ENCODE measurements around the gene NAP1L1. TPM values are rescaled to one million over a fixed set of nuclear protein-coding genes. Genes with fewer than 3 reads are reported as not detected.
A peak's percentile ranks its signal among the peaks of the same experiment; 100 is the strongest.
"Not testable (repeated sequence)": the region's sequence is repeated elsewhere in the genome, so short reads cannot be mapped to it uniquely, and the experiment has no call there.

NAP1L1 gene
- total RNA-seq, 1 donor from 2014 or later, result 250 TPM

DNA sequence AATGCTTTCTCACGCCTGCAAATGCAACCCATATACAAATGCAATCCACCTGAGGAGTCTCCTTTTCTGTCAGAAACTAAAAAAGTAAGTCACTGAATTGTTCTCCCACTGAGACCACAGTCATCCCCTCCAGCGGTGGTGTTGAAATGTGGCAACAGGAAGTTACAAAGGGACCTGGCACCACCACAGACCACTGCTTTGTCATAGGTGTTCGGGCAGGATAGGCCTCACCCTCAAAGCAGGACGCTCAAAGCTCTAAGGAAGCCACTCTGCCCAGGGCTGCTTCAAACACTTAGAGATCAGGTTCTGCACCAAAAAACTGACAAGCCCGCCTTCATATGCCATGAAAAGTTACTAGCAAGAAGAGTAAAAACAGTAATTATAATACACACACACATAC, 64.2 kb downstream of the NAP1L1 start:
- DNase-seq, result no peak

DNA sequence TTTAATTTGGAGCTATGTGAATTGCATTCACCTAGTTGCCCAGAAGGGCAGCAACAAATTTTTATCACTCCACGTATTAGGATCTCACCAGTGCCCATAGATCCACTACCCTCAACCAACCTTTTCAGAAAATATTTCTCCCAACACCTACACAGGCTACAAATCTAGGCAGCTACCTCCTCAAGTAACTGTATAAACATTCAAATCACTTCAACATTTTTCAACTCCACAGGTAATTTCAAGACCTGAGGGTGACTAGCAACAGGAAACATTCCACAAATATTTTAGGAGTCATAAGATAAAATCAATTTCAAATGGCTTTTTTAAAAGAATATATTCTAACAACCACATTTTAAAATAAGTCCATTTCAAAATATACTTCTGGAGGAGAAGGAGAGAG, 65.8 kb downstream of the NAP1L1 start:
- DNase-seq, result no peak

GRCh38 chr12:76018111-76018510, 66.4 kb downstream of the NAP1L1 start:
- no peak for DNase-seq

GRCh38 chr12:76014007-76014406, 70.5 kb downstream of the NAP1L1 start:
- no peak for DNase-seq

DNA sequence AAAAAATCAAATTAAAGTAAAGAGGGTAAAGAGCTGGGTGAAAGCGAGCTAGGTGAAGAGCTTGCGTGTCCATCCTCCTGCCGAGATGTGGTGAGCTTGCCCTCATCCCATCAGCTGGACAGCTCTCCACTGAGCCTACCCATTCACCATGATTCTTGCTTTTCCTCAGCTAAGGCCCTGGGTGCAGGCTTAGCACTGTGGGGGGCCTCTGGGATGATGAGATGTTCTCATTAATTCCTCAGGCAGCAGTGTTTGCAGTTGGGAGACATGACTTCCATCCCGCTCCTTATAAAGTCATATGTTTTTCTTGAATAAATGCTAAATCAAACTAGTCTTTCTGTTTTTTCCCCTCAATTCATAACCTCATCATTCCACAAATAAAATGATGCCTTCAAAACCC, 70.9 kb downstream of the NAP1L1 start:
- no peak for DNase-seq

DNA sequence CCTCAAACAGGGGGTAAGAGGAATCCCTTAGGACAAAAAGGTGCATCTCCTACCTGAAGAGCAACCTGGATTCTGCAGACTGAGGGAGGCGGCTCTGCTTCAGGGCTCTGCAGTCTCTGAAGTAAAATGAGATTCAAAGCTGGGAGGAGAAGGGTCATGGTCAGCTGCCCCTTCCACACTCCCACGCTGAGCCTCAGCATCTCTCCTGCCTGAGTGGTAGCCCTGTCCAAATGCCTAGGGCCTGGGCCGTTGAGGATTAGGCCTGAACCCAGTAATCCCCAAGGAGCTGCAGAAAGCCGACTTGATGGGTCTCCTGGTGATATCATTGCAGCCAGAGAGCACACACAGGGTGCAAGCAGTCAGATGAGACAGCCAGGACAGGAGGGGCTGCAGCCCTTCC, 71.8 kb downstream of the NAP1L1 start:
- DNase-seq, result no peak

GRCh38 chr12:76010732-76011458, 73.6 kb downstream of the NAP1L1 start:
- no peak for DNase-seq

DNA sequence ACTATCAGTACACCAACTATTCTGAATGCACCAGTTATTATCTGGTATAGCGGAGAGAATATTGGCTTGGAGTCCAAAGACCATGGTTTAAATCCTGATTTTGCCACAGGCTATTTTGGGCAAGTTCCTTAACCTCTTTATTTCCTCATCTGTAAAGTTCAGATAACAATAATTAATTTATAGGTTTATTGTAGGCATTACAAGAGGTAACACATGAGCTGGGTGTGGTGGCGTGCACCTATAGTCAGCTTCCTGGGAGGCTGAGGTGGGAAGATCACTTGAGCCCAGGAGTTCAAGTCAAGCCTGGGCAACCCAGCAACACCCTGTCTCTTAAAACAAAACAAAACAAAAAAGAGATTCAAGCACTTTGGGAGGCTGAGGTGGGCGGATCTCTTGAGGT, 76.1 kb downstream of the NAP1L1 start:
- no peak for DNase-seq

- DNase-seq, result no peak
These were observed 76.8 kb downstream of the NAP1L1 start for GRCh38 chr12:76007640-76008039.

- DNase-seq, result peak; percentile 81
These were observed 78.2 kb downstream of the NAP1L1 start for GRCh38 chr12:76006028-76006925.

DNA sequence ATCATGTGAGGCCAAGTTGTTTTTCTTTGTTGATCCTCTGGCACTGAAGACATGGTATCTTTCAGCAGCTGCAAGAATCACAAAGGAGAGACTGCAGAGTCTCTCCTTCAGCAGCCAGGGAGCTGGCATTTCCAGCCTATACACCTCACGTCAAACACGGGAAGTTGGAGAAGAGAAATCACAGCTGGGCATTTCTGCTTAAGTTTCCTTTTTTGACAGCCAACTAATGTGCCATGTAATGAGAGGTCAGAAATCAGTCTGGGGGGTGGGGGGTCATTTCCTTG, 81.2 kb downstream of the NAP1L1 start:
- DNase-seq, result no peak

DNA sequence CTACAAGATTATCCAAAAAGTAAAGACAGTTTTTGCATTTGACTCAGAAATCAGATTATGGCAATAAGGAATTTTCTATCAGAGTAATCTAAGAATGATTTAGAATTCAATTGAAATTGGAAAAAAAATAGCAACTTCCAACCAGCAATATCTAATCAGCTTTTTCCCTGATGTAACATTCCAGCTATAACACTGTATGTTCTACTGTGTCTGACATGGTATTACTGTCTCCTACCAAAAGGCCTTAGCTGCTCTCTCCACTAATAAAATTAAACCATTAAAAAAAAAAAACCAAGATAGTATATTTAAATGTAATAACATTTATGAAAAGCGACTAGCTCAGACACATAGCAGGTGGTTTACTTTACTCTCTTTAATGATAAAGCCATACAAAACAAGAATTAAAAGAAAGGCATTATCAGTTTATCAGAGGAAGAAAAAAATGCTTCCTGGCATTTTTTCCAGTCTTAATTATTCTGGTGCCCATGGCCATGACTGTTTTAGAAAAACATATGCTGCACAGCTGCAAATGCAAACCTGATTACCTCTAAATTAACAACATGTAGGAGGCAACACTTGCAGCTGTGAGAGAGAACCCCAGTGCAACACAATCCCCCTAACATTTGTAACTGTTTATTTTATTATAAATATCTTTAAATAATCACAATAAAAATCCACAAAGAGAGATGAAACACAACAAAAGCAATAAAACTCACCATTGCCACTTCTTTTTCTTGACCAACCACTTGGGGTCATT, 81.7 kb downstream of the NAP1L1 start:
- peak; percentile 65 for DNase-seq

DNA sequence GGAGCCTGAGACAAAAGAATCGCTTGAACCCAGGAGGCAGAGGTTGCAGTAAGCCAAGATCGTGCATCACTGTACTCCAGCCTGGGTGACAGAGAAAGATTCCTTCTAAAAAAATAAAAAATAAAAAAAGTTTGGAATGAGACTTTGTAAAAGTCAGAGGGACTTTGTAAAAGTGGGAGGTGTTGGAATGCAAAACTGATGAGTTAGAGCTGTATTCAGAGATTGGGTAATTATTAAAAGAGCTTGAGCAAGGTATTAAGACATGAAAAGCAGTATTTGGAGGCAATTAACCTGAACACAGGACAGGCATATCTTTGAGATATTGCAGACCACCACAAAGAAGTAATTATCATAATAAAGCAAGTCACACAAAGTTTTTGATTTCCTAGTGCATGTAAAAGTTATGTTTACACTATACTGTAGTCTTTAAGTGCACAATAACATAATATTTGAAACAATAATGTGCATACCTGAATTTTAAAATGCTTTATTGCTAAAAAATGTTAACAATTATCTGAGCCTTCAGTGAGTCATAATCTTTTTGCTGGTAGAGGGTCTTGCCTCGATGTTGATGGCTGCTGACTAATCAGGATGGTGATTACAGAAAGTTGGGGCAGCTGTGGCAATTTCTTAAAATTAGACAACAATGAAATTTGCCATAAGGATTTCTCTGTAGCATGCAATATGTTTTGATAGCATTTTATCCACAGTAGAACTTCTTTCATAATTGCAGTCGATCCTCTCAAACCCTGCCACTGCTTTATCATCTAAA, 86.0 kb downstream of the NAP1L1 start:
- DNase-seq, result no peak

DNA sequence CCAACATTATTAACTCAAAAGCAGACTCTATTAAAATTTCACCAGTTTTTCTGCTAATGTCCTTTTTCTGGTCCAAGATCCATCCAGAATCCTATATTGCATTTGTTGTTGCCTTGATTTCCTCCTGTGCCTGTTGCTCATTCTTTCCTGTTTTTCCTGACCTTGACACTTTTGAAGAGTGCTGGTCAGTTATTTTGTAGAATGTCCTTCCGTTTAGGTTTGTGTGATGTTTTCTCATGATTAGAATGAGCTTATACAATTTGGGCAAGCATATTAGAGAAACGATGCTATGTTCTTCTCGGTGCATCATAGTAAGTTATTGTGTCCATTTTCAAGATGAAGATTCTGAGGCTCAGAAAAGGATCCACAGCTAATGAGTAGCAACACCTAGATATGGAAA, 86.8 kb downstream of the NAP1L1 start:
- DNase-seq, result no peak

- DNase-seq, result peak; percentile 35
These were observed 87.5 kb downstream of the NAP1L1 start for GRCh38 chr12:75996861-75997447.

DNA sequence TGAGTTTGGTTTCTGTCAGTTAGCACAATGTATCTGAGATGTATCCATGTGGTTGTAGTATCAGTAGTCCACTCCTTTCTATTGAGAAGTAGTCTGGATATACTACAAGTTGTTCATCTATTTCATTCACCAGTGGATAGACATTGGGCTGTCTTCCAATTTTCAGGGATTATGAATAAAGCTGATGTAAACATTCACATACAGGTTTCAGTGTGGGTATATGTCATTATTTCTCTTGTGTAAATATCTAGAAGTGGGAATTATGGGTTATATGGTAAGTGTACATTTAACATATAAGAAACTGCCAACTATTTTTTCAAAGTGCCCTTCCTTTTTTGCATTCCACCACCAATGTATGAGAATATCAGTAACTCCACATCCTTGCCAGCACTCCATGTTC, 88.8 kb downstream of the NAP1L1 start:
- peak; percentile 28 for DNase-seq

- no peak for DNase-seq
These were observed 90.3 kb downstream of the NAP1L1 start for GRCh38 chr12:75994069-75994740.

DNA sequence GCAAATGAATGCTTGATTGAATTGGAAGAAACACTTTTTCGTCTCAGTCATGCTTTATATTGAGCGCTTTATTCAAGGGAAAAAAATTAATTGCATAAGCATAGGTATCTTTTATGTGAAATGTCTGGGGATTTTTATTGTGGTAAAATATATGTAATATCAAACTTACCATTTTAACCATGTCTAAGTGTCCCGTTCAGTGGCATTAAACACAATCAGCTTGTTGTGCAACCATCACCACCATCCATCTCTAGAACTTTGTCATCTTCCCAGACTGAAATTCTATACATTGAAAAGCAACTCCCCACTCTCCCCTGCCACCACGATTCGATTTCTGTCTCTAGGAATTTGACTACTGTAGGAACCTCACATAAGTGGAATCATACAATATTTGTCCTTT, 92.7 kb downstream of the NAP1L1 start:
- no peak for DNase-seq

DNA sequence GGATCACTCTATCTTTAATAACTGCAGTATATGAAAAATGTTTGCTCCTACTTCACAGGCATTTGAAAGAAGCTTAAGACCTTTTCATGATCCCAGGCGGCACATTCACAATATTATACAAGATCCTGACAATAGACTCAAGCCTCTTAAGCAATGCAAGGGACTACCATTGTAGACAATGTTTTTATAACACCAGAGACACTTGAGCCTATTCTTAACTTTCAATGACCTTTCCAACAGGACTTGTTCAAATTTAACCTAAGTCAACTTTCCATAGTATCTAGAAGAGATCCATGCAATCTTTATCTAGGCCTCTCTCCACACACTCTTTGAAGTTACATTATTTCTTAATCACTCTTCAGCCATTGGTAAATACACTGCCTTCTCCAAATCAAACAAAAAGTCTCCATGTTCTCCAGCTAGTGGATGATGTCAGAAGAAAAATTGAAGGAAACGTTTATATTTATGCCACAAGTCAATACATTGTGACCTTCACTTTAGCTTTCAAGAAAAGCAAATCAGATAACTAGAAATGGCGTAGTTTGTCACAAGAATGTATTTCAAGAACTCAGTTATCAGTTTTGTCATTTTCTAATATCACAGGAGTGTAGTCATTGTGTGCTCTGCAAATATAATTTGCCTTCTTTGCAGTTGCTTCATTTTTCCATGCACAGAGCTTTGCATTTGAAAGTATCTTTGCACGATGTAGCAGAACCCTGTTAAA, 94.1 kb downstream of the NAP1L1 start:
- no peak for DNase-seq

DNA sequence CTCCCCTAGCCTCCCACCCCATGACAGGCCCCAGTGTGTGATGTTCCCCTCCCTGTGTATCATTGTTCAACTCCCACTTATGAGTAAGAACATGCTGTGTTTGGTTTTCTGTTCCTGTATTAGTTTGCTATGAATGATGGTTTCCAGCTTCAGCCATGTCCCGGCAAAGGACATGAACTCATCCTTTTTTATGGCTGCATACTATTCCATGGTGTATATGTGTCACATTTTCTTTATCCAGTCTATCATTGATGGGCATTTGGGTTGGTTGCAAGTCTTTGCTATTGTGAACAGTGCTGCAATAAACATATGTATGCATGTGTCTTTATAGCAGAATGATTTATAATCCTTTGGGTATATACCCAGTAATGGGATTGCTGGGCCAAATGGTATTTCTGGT, 96.8 kb downstream of the NAP1L1 start:
- DNase-seq, result not testable (repeated sequence)

Measured in tongue (tissue), 2 donors.